Activated naive CD4-positive, alpha-beta T cell treated with anti-CD3 and anti-CD28 coated beads, Interleukin-2, amount 50 U/mL, for 24 hours (primary cell): ENCODE measurements around the gene UNC5B.

Experiments used
- H3K27ac Mint-ChIP-seq: one replicate; pipeline ENCODE4 v1.8.0; 2021; ENCODE audit warnings: mild to moderate bottlenecking, mixed read lengths
- H3K27me3 Mint-ChIP-seq: one replicate; pipeline ENCODE4 v1.8.0; 2021; ENCODE audit warnings: mixed read lengths
- H3K36me3 Mint-ChIP-seq: one replicate; pipeline ENCODE4 v1.8.0; 2021; ENCODE audit warnings: mixed read lengths
- H3K4me1 Mint-ChIP-seq: one replicate; pipeline ENCODE4 v1.8.0; 2021; ENCODE audit warnings: mixed read lengths
- H3K4me3 Mint-ChIP-seq: one replicate; pipeline ENCODE4 v1.8.0; 2021; ENCODE audit warnings: mild to moderate bottlenecking, mixed read lengths
- H3K9me3 Mint-ChIP-seq: one replicate; pipeline ENCODE4 v1.8.0; 2021; ENCODE audit warnings: mixed read lengths

The UNC5B gene

GRCh38 chr10:71250405-71250804 is 38.0 kb downstream of the UNC5B start:
- H3K36me3 Mint-ChIP-seq, result no peaks in the 10 kb centered on the region
- H3K27me3 Mint-ChIP-seq, result no peaks in the 10 kb centered on the region
- H3K9me3 Mint-ChIP-seq, result no peaks in the 10 kb centered on the region
- H3K4me1 Mint-ChIP-seq, result no peaks in the 10 kb centered on the region
- no peak overlapping the region for H3K4me3 Mint-ChIP-seq
- H3K27ac Mint-ChIP-seq, result no peak overlapping the region

- Mint-ChIP-seq H3K9me3 (no peaks in the 10 kb centered on the region), H3K27ac (no peak overlapping the region), H3K36me3 (no peaks in the 10 kb centered on the region), H3K27me3 (no peaks in the 10 kb centered on the region), H3K4me1 (no peaks in the 10 kb centered on the region), H3K4me3 (no peak overlapping the region)
These were observed 38.5 kb downstream of the UNC5B start for GRCh38 chr10:71250842-71251241.

- H3K27me3 Mint-ChIP-seq, result no peaks in the 10 kb centered on the region
- H3K4me1 Mint-ChIP-seq, result no peaks in the 10 kb centered on the region
- no peaks in the 10 kb centered on the region for H3K36me3 Mint-ChIP-seq
- no peak overlapping the region for H3K4me3 Mint-ChIP-seq
- H3K9me3 Mint-ChIP-seq, result no peaks in the 10 kb centered on the region
- H3K27ac Mint-ChIP-seq, result no peak overlapping the region
These were observed 38.9 kb downstream of the UNC5B start for GRCh38 chr10:71251319-71251718.

GRCh38 chr10:71252220-71252619 is 39.9 kb downstream of the UNC5B start:
- H3K27ac Mint-ChIP-seq, result no peak overlapping the region

GRCh38 chr10:71253981-71254818 is 41.8 kb downstream of the UNC5B start:
- no peaks in the 10 kb centered on the region for H3K36me3 Mint-ChIP-seq
- no peaks in the 10 kb centered on the region for H3K9me3 Mint-ChIP-seq
- no peak overlapping the region for H3K27ac Mint-ChIP-seq
- H3K4me3 Mint-ChIP-seq, result no peak overlapping the region
- H3K4me1 Mint-ChIP-seq, result no peaks in the 10 kb centered on the region
- H3K27me3 Mint-ChIP-seq, result peaks cover 3% of the 10 kb centered on the region

More at GRCh38 chr10:71252220-71252619, 39.9 kb downstream of the UNC5B start:
- H3K4me3 Mint-ChIP-seq, result no peak overlapping the region
- H3K9me3 Mint-ChIP-seq, result no peaks in the 10 kb centered on the region
- H3K4me1 Mint-ChIP-seq, result no peaks in the 10 kb centered on the region
- peaks cover 3% of the 10 kb centered on the region for H3K27me3 Mint-ChIP-seq
- no peaks in the 10 kb centered on the region for H3K36me3 Mint-ChIP-seq

- H3K27ac Mint-ChIP-seq, result no peak overlapping the region
- H3K4me3 Mint-ChIP-seq, result no peak overlapping the region
- no peaks in the 10 kb centered on the region for H3K9me3 Mint-ChIP-seq
These were observed 42.6 kb downstream of the UNC5B start for GRCh38 chr10:71254834-71255549.

GRCh38 chr10:71255550-71255807 is 43.1 kb downstream of the UNC5B start:
- no peaks in the 10 kb centered on the region for H3K36me3 Mint-ChIP-seq
- peaks cover 3% of the 10 kb centered on the region for H3K27me3 Mint-ChIP-seq
- H3K4me1 Mint-ChIP-seq, result no peaks in the 10 kb centered on the region
- H3K27ac Mint-ChIP-seq, result no peak overlapping the region
- H3K9me3 Mint-ChIP-seq, result no peaks in the 10 kb centered on the region
- no peak overlapping the region for H3K4me3 Mint-ChIP-seq

More at GRCh38 chr10:71254834-71255549, 42.6 kb downstream of the UNC5B start:
- Mint-ChIP-seq H3K27me3 (peaks cover 3% of the 10 kb centered on the region), H3K4me1 (no peaks in the 10 kb centered on the region), H3K36me3 (no peaks in the 10 kb centered on the region)

- Mint-ChIP-seq H3K9me3 (no peaks in the 10 kb centered on the region), H3K36me3 (no peaks in the 10 kb centered on the region), H3K4me3 (no peak overlapping the region), H3K4me1 (no peaks in the 10 kb centered on the region), H3K27ac (no peak overlapping the region), H3K27me3 (peaks cover 3% of the 10 kb centered on the region)
These were observed 43.7 kb downstream of the UNC5B start for GRCh38 chr10:71255808-71256660.

GRCh38 chr10:71256661-71257318 is 44.4 kb downstream of the UNC5B start:
- no peak overlapping the region for H3K4me3 Mint-ChIP-seq
- no peaks in the 10 kb centered on the region for H3K4me1 Mint-ChIP-seq
- no peaks in the 10 kb centered on the region for H3K36me3 Mint-ChIP-seq
- H3K9me3 Mint-ChIP-seq, result no peaks in the 10 kb centered on the region
- H3K27me3 Mint-ChIP-seq, result peaks cover 3% of the 10 kb centered on the region
- H3K27ac Mint-ChIP-seq, result peak overlapping the region; percentile 55

GRCh38 chr10:71257319-71257997 is 45.1 kb downstream of the UNC5B start:
- Mint-ChIP-seq H3K27me3 (peaks cover 3% of the 10 kb centered on the region), H3K36me3 (no peaks in the 10 kb centered on the region), H3K4me1 (no peaks in the 10 kb centered on the region), H3K27ac (no peak overlapping the region), H3K4me3 (no peak overlapping the region), H3K9me3 (no peaks in the 10 kb centered on the region)

GRCh38 chr10:71258046-71258445 is 45.7 kb downstream of the UNC5B start:
- Mint-ChIP-seq H3K4me3 (no peak overlapping the region), H3K27ac (no peak overlapping the region), H3K27me3 (peaks cover 3% of the 10 kb centered on the region), H3K4me1 (no peaks in the 10 kb centered on the region), H3K9me3 (no peaks in the 10 kb centered on the region), H3K36me3 (no peaks in the 10 kb centered on the region)

- no peak overlapping the region for H3K4me3 Mint-ChIP-seq
- no peaks in the 10 kb centered on the region for H3K36me3 Mint-ChIP-seq
- peaks cover 3% of the 10 kb centered on the region for H3K27me3 Mint-ChIP-seq
- H3K27ac Mint-ChIP-seq, result no peak overlapping the region
- no peaks in the 10 kb centered on the region for H3K4me1 Mint-ChIP-seq
- H3K9me3 Mint-ChIP-seq, result no peaks in the 10 kb centered on the region
These were observed 46.2 kb downstream of the UNC5B start for GRCh38 chr10:71258446-71259145.

GRCh38 chr10:71259282-71259681 is 46.9 kb downstream of the UNC5B start:
- H3K9me3 Mint-ChIP-seq, result no peaks in the 10 kb centered on the region
- peaks cover 3% of the 10 kb centered on the region for H3K27me3 Mint-ChIP-seq
- H3K4me3 Mint-ChIP-seq, result no peak overlapping the region
- H3K27ac Mint-ChIP-seq, result no peak overlapping the region
- no peaks in the 10 kb centered on the region for H3K4me1 Mint-ChIP-seq
- H3K36me3 Mint-ChIP-seq, result no peaks in the 10 kb centered on the region

GRCh38 chr10:71259815-71260501 is 47.6 kb downstream of the UNC5B start:
- Mint-ChIP-seq H3K36me3 (no peaks in the 10 kb centered on the region), H3K9me3 (no peaks in the 10 kb centered on the region), H3K4me3 (no peak overlapping the region), H3K27ac (no peak overlapping the region), H3K27me3 (peaks cover 3% of the 10 kb centered on the region), H3K4me1 (no peaks in the 10 kb centered on the region)
